DND-41 (cell line): ENCODE data around the gene RUNX3.

Source experiments
- ATAC-seq: fragments of 200-7000 bp; cut with Tn5 transposase; 3 replicates; pipeline ENCODE4 v1.9.1; 2021; ENCODE audit warnings: low read depth; ENCODE audit not compliant: insufficient read depth
- DNase-seq: peaks from one replicate; pipeline ENCODE4 v3.0.0-alpha.2; 2020
- H2AFZ ChIP-seq: 2 replicates; pipeline ENCODE4 v1.6.0; 2012; ENCODE audit warnings: low read depth, low read length
- H3K27ac ChIP-seq: 2 replicates; pipeline ENCODE4 v1.5.1; 2012; ENCODE audit warnings: low read length, inconsistent platforms
- H3K27me3 ChIP-seq: fragments of 200-600 bp; sonication (generic); 2 replicates; pipeline ENCODE4 v1.6.0; 2012; ENCODE audit warnings: low read length, mild to moderate bottlenecking, inconsistent platforms; ENCODE audit not compliant: insufficient read depth, poor library complexity
- H3K36me3 ChIP-seq: 2 replicates; pipeline ENCODE4 v1.5.1; 2012; ENCODE audit warnings: low read length, inconsistent platforms; ENCODE audit not compliant: insufficient read depth
- H3K4me1 ChIP-seq: 2 replicates; pipeline ENCODE4 v1.5.1; 2012; ENCODE audit warnings: mild to moderate bottlenecking, low read length; ENCODE audit not compliant: insufficient read depth
- H3K4me2 ChIP-seq: 2 replicates; pipeline ENCODE4 v1.6.0; 2012; ENCODE audit warnings: mild to moderate bottlenecking, moderate library complexity, low read length, inconsistent platforms; ENCODE audit not compliant: insufficient read depth
- H3K4me3 ChIP-seq, 2 experiments: fragments of 200-600 bp in 1 of 2; shearing (Covaris generic) in 1 of 2; 2 replicates each; pipeline ENCODE4 v1.5.1; 2012 to 2016; ENCODE audit warnings: inconsistent platforms in 2 of 2, low read length in 2 of 2, mild to moderate bottlenecking in 2 of 2, low read depth in 1 of 2, moderate library complexity in 1 of 2
- H3K79me2 ChIP-seq: 2 replicates; pipeline ENCODE4 v1.6.0; 2012; ENCODE audit warnings: low read length, inconsistent platforms; ENCODE audit not compliant: insufficient read depth
- H3K9ac ChIP-seq: 2 replicates; pipeline ENCODE4 v1.6.0; 2012; ENCODE audit warnings: low read depth, mild to moderate bottlenecking, inconsistent platforms, low read length, moderate library complexity
- H3K9me3 ChIP-seq: 2 replicates; pipeline ENCODE4 v1.5.1; 2012; ENCODE audit warnings: low read length, moderate library complexity, mild to moderate bottlenecking, inconsistent platforms; ENCODE audit not compliant: insufficient read depth, severe bottlenecking
- H4K20me1 ChIP-seq: 2 replicates; pipeline ENCODE4 v1.6.0; 2012; ENCODE audit warnings: low read length; ENCODE audit not compliant: insufficient read depth
- EZH2 ChIP-seq: IDR thresholded peaks from 3 replicates; pipeline ENCODE4 v1.6.1; 2012; ENCODE audit warnings: borderline replicate concordance, low read depth, mild to moderate bottlenecking, moderate library complexity, low read length, inconsistent platforms; ENCODE audit not compliant: severe bottlenecking
- TF ChIP-seq, protein P1 (sequence below): IDR thresholded peaks from 2 replicates; pipeline ENCODE4 v1.5.1; 2012; ENCODE audit warnings: borderline replicate concordance, low read length, moderate library complexity, mild to moderate bottlenecking; ENCODE audit not compliant: poor library complexity, severe bottlenecking; ENCODE audit errors: extremely low read depth

RUNX3 gene

DNA sequence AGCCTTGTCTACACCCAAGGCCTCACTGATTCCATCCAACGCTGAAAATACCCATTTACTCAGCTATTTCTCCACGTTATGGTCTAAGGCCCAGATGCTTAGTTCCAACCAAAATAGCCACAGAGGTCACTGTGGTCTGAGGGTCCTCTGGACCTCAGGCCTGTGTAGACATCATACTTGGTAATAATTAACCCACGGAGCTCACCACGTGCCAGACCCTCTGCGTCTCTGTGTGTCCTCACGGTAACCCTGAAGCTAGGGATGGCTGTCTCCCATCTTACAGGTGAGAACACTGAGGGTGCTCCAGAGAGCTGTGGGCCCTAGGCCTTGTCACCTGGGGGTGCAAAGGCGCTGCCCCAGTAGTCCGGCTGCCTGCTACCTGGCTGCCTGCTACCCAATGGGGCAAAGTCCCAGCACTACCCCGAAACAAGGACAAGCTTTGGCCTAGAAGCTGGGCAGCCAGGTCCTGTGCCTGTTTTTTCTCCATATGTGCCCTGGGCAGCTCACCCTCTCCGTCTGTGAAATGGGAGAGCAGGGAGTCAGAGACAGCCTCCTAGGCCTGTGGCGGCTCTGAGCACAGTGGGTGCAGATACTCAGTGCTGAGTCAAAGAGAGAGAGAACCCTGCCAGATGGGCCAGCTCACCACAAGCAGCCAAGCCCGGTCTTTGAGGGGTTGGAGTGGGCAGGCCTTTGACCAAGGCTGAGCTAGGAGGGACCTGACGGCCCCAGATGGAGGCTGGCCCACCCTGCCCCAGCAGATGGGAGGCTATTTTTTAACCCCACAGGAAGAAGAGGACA, 17.0 kb upstream of the RUNX3 start:
- Histone ChIP-seq H3K4me3 (no peak overlapping the region), H3K36me3 (no peaks in the 10 kb centered on the region), H3K4me2 (no peak overlapping the region), H3K4me1 (peaks cover 28% of the 10 kb centered on the region), H3K27me3 (no peaks in the 10 kb centered on the region), H3K9ac (no peak overlapping the region), H2AFZ (no peak overlapping the region), H4K20me1 (no peaks in the 10 kb centered on the region), H3K27ac (no peak overlapping the region), H3K79me2 (no peaks in the 10 kb centered on the region), H3K9me3 (no peaks in the 10 kb centered on the region)
- DNase-seq (no peak), ATAC-seq (no peak)
- TF ChIP-seq EZH2: no peak
- TF ChIP-seq, protein P1, sequence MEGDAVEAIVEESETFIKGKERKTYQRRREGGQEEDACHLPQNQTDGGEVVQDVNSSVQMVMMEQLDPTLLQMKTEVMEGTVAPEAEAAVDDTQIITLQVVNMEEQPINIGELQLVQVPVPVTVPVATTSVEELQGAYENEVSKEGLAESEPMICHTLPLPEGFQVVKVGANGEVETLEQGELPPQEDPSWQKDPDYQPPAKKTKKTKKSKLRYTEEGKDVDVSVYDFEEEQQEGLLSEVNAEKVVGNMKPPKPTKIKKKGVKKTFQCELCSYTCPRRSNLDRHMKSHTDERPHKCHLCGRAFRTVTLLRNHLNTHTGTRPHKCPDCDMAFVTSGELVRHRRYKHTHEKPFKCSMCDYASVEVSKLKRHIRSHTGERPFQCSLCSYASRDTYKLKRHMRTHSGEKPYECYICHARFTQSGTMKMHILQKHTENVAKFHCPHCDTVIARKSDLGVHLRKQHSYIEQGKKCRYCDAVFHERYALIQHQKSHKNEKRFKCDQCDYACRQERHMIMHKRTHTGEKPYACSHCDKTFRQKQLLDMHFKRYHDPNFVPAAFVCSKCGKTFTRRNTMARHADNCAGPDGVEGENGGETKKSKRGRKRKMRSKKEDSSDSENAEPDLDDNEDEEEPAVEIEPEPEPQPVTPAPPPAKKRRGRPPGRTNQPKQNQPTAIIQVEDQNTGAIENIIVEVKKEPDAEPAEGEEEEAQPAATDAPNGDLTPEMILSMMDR: no peak

DNA sequence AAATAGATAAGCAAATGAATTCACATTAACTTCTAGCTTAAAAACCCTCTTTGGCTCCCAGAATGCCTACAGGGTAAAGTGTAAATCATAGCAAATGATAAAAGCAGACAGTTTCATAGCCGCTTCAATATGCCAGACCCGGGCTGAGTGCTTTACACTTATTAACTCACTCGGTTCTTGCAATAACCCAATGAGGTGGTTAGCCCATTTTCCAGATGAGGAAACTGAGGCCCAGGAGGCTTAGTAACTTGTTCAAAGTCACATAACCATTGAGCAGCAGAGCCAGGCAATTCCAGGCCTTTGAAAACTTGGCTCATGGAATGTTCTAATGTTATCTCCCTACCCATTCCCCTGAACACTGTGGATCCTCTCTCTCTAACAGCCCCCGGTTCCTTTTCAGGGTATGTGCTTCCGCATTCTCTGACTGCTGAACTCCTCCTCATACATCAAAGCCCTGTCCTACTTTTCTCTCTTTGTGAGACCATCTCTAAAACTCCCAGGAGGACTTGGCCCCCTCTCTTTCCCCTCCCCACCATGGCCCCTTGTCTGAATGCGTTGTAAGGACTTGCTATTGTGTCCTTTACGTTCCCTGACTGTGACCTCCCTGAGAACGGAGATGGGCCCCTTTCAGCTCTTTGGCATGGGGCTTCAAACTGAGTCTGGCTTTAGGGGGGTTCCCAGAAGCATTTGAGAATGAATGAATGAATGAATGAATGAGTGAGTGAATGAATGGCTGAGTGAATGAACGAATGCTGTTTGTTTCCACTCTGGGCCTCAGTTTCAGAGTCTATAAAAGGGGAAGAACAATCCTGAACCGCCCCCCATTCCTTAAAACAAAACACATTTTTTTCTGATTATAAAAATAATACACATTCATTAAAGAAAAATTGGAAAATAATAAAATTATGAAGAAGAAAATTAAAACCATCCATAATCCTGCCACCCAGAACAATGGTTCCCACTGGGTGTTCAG, 15.6 kb upstream of the RUNX3 start:
- ATAC-seq: no peak
- H3K4me2 ChIP-seq: no peak overlapping the region
- DNase-seq: no peak

DNA sequence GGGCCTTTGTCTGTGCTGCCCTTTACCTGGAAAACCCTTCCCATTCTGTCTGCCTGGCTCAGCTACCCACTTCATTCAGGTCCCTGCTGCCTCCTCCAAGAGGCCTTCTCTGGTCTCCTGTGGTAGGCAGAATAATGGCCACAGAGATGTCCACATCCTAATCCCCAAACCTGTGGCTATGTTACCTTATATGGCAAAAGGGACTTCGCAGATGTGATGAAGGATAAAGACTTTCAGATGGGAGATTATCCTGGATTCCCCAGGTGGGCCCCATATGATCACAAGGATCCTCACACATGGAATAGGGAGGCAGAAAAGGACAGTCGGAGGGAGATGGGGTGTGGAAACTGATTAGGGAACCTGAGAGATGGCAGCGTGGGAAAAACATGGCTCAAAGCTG, 14.2 kb upstream of the RUNX3 start:
- Histone ChIP-seq H3K4me1 (peaks cover 16% of the 10 kb centered on the region), H3K4me2 (no peak overlapping the region), H3K27ac (no peak overlapping the region), H3K4me3 (no peak overlapping the region), H3K9me3 (no peaks in the 10 kb centered on the region), H3K79me2 (no peaks in the 10 kb centered on the region), H4K20me1 (no peaks in the 10 kb centered on the region; the same call in 1 of the 2 replicates), H3K36me3 (no peaks in the 10 kb centered on the region), H3K9ac (no peak overlapping the region), H3K27me3 (no peaks in the 10 kb centered on the region), H2AFZ (no peak overlapping the region)
- no peak for DNase-seq
- ATAC-seq: no peak
- TF ChIP-seq EZH2: no peak
- TF ChIP-seq, protein P1: no peak

More for the DNA sequence above, 15.6 kb upstream of the RUNX3 start:
- peaks cover 16% of the 10 kb centered on the region for H3K4me1 ChIP-seq
- H3K27me3 ChIP-seq: no peaks in the 10 kb centered on the region
- no peaks in the 10 kb centered on the region for H3K36me3 ChIP-seq
- no peak overlapping the region for H3K9ac ChIP-seq
- no peaks in the 10 kb centered on the region for H3K79me2 ChIP-seq
- no peak overlapping the region for H3K4me3 ChIP-seq
- no peaks in the 10 kb centered on the region for H3K9me3 ChIP-seq
- no peak overlapping the region for H2AFZ ChIP-seq
- no peak overlapping the region for H3K27ac ChIP-seq
- TF ChIP-seq EZH2: no peak
- TF ChIP-seq, protein P1: no peak
- H4K20me1 ChIP-seq: no peaks in the 10 kb centered on the region
